ENCODE measurements around the gene GLIPR1. TPM values are rescaled to one million over a fixed set of nuclear protein-coding genes. Genes with fewer than 3 reads are reported as not detected.

Gene GLIPR1
- total RNA-seq, 4 donors from 2014 or later = 3.0 to 8.0 (median 5.0) TPM

DNA sequence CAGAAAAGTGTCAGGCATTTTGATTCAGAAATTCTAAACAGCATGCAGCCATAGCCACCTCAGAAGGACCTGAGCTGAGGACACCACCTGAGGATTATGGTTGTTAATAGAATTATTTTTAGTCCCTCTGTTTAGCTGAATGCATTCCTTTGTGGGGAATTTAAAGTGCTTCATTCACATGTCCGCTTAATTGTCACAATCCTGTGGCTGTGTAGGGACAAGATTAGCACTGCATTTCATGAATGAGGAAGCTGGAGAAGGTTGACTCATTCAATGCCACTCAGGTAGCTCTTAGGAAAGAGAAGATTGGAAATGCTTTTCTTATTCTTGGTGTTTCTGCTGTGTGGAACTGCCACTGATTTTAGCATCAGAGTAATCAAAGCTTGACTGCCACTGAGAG lies 72.8 kb downstream of the GLIPR1 start:
- WGBS, 2 donors = 67% methylated on average over 1 of the region's 1 CpG
- TF ChIP-seq, protein P1, sequence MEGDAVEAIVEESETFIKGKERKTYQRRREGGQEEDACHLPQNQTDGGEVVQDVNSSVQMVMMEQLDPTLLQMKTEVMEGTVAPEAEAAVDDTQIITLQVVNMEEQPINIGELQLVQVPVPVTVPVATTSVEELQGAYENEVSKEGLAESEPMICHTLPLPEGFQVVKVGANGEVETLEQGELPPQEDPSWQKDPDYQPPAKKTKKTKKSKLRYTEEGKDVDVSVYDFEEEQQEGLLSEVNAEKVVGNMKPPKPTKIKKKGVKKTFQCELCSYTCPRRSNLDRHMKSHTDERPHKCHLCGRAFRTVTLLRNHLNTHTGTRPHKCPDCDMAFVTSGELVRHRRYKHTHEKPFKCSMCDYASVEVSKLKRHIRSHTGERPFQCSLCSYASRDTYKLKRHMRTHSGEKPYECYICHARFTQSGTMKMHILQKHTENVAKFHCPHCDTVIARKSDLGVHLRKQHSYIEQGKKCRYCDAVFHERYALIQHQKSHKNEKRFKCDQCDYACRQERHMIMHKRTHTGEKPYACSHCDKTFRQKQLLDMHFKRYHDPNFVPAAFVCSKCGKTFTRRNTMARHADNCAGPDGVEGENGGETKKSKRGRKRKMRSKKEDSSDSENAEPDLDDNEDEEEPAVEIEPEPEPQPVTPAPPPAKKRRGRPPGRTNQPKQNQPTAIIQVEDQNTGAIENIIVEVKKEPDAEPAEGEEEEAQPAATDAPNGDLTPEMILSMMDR (IDR thresholded peaks at IDR 0.05) = no peak
- no peak for TF ChIP-seq POLR2A (IDR thresholded peaks at IDR 0.05)
- intact Hi-C loops (cut with DNase I) = no loop called here
- Histone ChIP-seq H3K36me3 (no peaks in the 10 kb centered on the region), H3K9me3 (no peaks in the 10 kb centered on the region), H3K4me3 (no peak overlapping the region), H3K27ac (no peak overlapping the region), H3K27me3 (no peaks in the 10 kb centered on the region), H3K4me1 (peaks cover 0 to 43% (median 14%) of the 10 kb centered on the region in 3 donors)
- no peak for DNase-seq

Other genes starting within 250 kb of the GLIPR1 start
- gene CAPS2, start 150.4 kb upstream of the GLIPR1 start, total RNA-seq = 1 to 10 TPM; 2.9 to 9.2 (median 5.8) TPM
- not detected for gene GLIPR1L1, start 146.1 kb upstream of the GLIPR1 start, total RNA-seq
- gene GLIPR1L2, start 89.7 kb upstream of the GLIPR1 start, total RNA-seq = under 1 TPM in 3 of 4 donors, not detected in 1; 0.15 to 0.29 (median 0.19) TPM
- gene KRR1, start 30.9 kb downstream of the GLIPR1 start, total RNA-seq = 10 to 100 TPM; 24.7 to 42.3 (median 41.2) TPM

Measured in esophagus squamous epithelium (tissue), 5 donors.